ENCODE data around the gene TBC1D8.

- TF ChIP-seq CTCF (IDR thresholded peaks at IDR 0.05; ENCODE audit: low read depth, low read length, missing input control): no peak
- TF ChIP-seq ZBTB33 (IDR thresholded peaks at IDR 0.05): no peak
- no peak for TF ChIP-seq GABPA (IDR thresholded peaks at IDR 0.05 in 1 of 2, conservative IDR thresholded peaks at IDR 0.05 in 1 of 2)
- no peak for TF ChIP-seq FOXA1 (IDR thresholded peaks at IDR 0.05)
- no peak for TF ChIP-seq HNF4G (IDR thresholded peaks at IDR 0.05)
- no peak for TF ChIP-seq SP1 (IDR thresholded peaks at IDR 0.05)
- no peak for TF ChIP-seq RAD21 (IDR thresholded peaks at IDR 0.05)
- TF ChIP-seq FOXA2 (IDR thresholded peaks at IDR 0.05): no peak
- TF ChIP-seq REST (IDR thresholded peaks at IDR 0.05): no peak
- TF ChIP-seq EGR1 (IDR thresholded peaks at IDR 0.05; ENCODE audit: low read depth in 2 of 2): no peak
- no peak for TF ChIP-seq TAF1 (conservative IDR thresholded peaks at IDR 0.05)
Observed at GRCh38 chr2:100975521-100975785, 175.7 kb downstream of the TBC1D8 start.
